GM12878 (cell line): ENCODE results near the gene UGT1A8. TPM values are rescaled to one million over a fixed set of nuclear protein-coding genes. Genes with fewer than 3 reads are reported as not detected.

Source experiments
- ATAC-seq: fragments of 200-7000 bp; cut with Tn5 transposase; 3 replicates; pipeline ENCODE4 v1.9.1; 2020; ENCODE audit warnings: mild to moderate bottlenecking, moderate library complexity
- BruUV-seq: library from RNA; stranded (reverse); fragments of 400-500 nt; replicated peaks from 2 replicates; lab custom pipeline; 2021; lab: Mats Ljungman, UMichigan
- CTCF ChIA-PET: fragments of 300-600 bp; sonication (Branson Sonifier 250); formaldehyde crosslinking; extraction: SDS; loops from one replicate; lab custom pipeline; 2021; ENCODE audit warnings: inconsistent platforms; lab: Yijun Ruan, JAX
- POLR2A ChIA-PET: fragments of 350-600 bp; formaldehyde crosslinking; extraction: SDS; loops from one replicate; lab custom pipeline; 2021; ENCODE audit warnings: inconsistent platforms; lab: Charles Lee
- RAD21 ChIA-PET: fragments of 300-600 bp; sonication (Branson Sonifier 250); formaldehyde crosslinking; loops from one replicate; lab custom pipeline; 2023; ENCODE audit warnings: antibody characterized with exemption; ENCODE audit not compliant: unreplicated experiment; lab: Charles Lee
- SMC1A ChIA-PET: fragments of 300-600 bp; sonication (Branson Sonifier 250); formaldehyde crosslinking; loops from one replicate; lab custom pipeline; 2023; ENCODE audit not compliant: unreplicated experiment, uncharacterized antibody; lab: Charles Lee
- DNase-seq: peaks from one replicate; pipeline ENCODE4 v3.0.0-alpha.2; 2011; ENCODE audit warnings: low read depth, low spot score
- FAIRE-seq: peaks from 3 replicates; lab custom pipeline; 2011; peaks lifted over from hg19 to GRCh38; lab: Jason Lieb, UNC
- H2AFZ ChIP-seq: 2 replicates; pipeline ENCODE4 v1.6.0; 2011; ENCODE audit warnings: low read depth, low read length, control low read depth; ENCODE audit not compliant: control insufficient read depth
- H3K27ac ChIP-seq: 2 replicates; pipeline ENCODE4 v1.5.1; 2011; ENCODE audit warnings: control low read depth; ENCODE audit not compliant: control insufficient read depth, insufficient read depth
- H3K27me3 ChIP-seq, 2 experiments: replicated peaks in 1 of 2; 2 replicates each; pipeline versions ENCODE4 v1.6.0 to v1.6.1; 2011; ENCODE audit warnings: low read length in 1 of 2; ENCODE audit not compliant: control insufficient read depth in 2 of 2, insufficient read depth in 2 of 2
- H3K36me3 ChIP-seq, 2 experiments: 2 replicates each; pipeline ENCODE4 v1.5.1; 2011; ENCODE audit warnings: low read length in 1 of 2; ENCODE audit not compliant: control insufficient read depth in 2 of 2, insufficient read depth in 2 of 2
- H3K4me1 ChIP-seq: 2 replicates; pipeline ENCODE4 v1.6.1; 2011; ENCODE audit warnings: mild to moderate bottlenecking, low read length, moderate library complexity, mixed read lengths; ENCODE audit not compliant: control insufficient read depth, insufficient read depth
- H3K4me2 ChIP-seq: 2 replicates; pipeline ENCODE4 v1.6.0; 2011; ENCODE audit warnings: control low read depth; ENCODE audit not compliant: control insufficient read depth, insufficient read depth
- H3K4me3 ChIP-seq: fragments of 200-600 bp; sonication (generic); 2 replicates; pipeline ENCODE4 v1.5.1; 2016
- H3K79me2 ChIP-seq: 2 replicates; pipeline ENCODE4 v1.6.0; 2011; ENCODE audit warnings: low read length; ENCODE audit not compliant: control insufficient read depth, insufficient read depth
- H3K9ac ChIP-seq: 2 replicates; pipeline ENCODE4 v1.8.0; 2011; ENCODE audit warnings: low read length, control low read depth, mixed read lengths; ENCODE audit not compliant: control insufficient read depth, insufficient read depth
- H3K9me3 ChIP-seq: replicated peaks from 3 replicates; pipeline ENCODE4 v1.5.1; 2011; ENCODE audit warnings: mild to moderate bottlenecking, low read length; ENCODE audit not compliant: control insufficient read depth, insufficient read depth
- H4K20me1 ChIP-seq: 2 replicates; pipeline ENCODE4 v1.6.0; 2011; ENCODE audit not compliant: control insufficient read depth, insufficient read depth
- ATF3 ChIP-seq: IDR thresholded peaks from 2 replicates; pipeline ENCODE4 v1.6.1; 2011; ENCODE audit warnings: low read depth, mild to moderate bottlenecking, low read length, moderate library complexity, borderline replicate concordance; ENCODE audit errors: extremely low read depth
- ATF7 ChIP-seq: fragments of 450-650 bp; IDR thresholded peaks from 2 replicates; pipeline ENCODE4 v1.6.1; 2016; ENCODE audit warnings: low read depth, mild to moderate bottlenecking
- CEBPZ ChIP-seq: fragments of 150-350 bp; IDR thresholded peaks from 2 replicates; pipeline ENCODE4 v1.6.1; 2016; ENCODE audit warnings: low read depth, low read length
- CREB1 ChIP-seq: IDR thresholded peaks from 2 replicates; pipeline ENCODE4 v1.6.1; 2012; ENCODE audit warnings: low read depth, mild to moderate bottlenecking, inconsistent platforms
- CREM ChIP-seq: IDR thresholded peaks from 2 replicates; pipeline ENCODE4 v1.6.1; 2014; ENCODE audit warnings: antibody characterized with exemption, low read depth
- E2F4 ChIP-seq: IDR thresholded peaks from 2 replicates; pipeline ENCODE4 v1.6.1; 2012; ENCODE audit warnings: low read depth, low read length, improper control_type of control experiment
- HDGF ChIP-seq: fragments of 450-650 bp; IDR thresholded peaks from 2 replicates; pipeline ENCODE4 v1.6.1; 2016; ENCODE audit warnings: antibody characterized with exemption
- IKZF2 ChIP-seq, 2 experiments: fragments of 450-650 bp; IDR thresholded peaks; 2 replicates each; pipeline ENCODE4 v1.6.1; 2017; ENCODE audit warnings: mild to moderate bottlenecking in 2 of 2, moderate library complexity in 2 of 2
- JUNB ChIP-seq: IDR thresholded peaks from 2 replicates; pipeline ENCODE4 v1.6.1; 2016; ENCODE audit warnings: antibody characterized with exemption, mild to moderate bottlenecking
- MTA3 ChIP-seq: IDR thresholded peaks from 2 replicates; pipeline ENCODE4 v1.6.1; 2012; ENCODE audit warnings: low read length, inconsistent platforms, borderline replicate concordance
- MYC ChIP-seq: IDR thresholded peaks from 2 replicates; pipeline ENCODE4 v1.6.1; 2011; ENCODE audit warnings: mild to moderate bottlenecking, low read length, moderate library complexity, inconsistent platforms; ENCODE audit not compliant: insufficient read depth, insufficient replicate concordance, insufficient read length, severe bottlenecking
- NBN ChIP-seq: fragments of 450-650 bp; IDR thresholded peaks from 2 replicates; pipeline ENCODE4 v1.6.1; 2016
- NFXL1 ChIP-seq: fragments of 450-650 bp; IDR thresholded peaks from 2 replicates; pipeline ENCODE4 v1.6.1; 2017; ENCODE audit warnings: antibody characterized with exemption, mild to moderate bottlenecking, borderline replicate concordance
- NR2F1 ChIP-seq: fragments of 450-650 bp; conservative IDR thresholded peaks from 2 replicates; pipeline ENCODE4 v1.6.1; 2017; ENCODE audit warnings: mild to moderate bottlenecking
- POLR2AphosphoS2 ChIP-seq: IDR thresholded peaks from 2 replicates; pipeline ENCODE4 v1.6.1; 2011; ENCODE audit warnings: low read depth, mild to moderate bottlenecking, low read length, improper control_type of control experiment, moderate library complexity
- POLR2AphosphoS5 ChIP-seq: IDR thresholded peaks from 2 replicates; pipeline ENCODE4 v1.6.1; 2011; ENCODE audit warnings: mild to moderate bottlenecking, low read length, inconsistent platforms
- RELB ChIP-seq: fragments of 450-650 bp; IDR thresholded peaks from 2 replicates; pipeline ENCODE4 v1.6.1; 2017; ENCODE audit warnings: low read depth, mild to moderate bottlenecking, moderate library complexity
- SUZ12 ChIP-seq: fragments of 200-600 bp; sonication (generic); IDR thresholded peaks from one replicate; pipeline ENCODE4 v1.6.1; 2018; ENCODE audit warnings: antibody characterized with exemption, mild to moderate bottlenecking; ENCODE audit not compliant: unreplicated experiment
- ZNF217 ChIP-seq: fragments of 450-650 bp; IDR thresholded peaks from 2 replicates; pipeline ENCODE4 v1.6.1; 2017; ENCODE audit warnings: antibody characterized with exemption, mild to moderate bottlenecking
- in situ Hi-C: fragments of 300-500 bp; cut with MboI; formaldehyde crosslinking; loops from 9 replicates; pipeline ENCODE4 v1.14.3; 2018; ENCODE audit warnings: mixed read lengths
- intact Hi-C: fragments of 100-400 bp; cut with micrococcal nuclease; formaldehyde crosslinking; loops from one replicate; pipeline ENCODE4 v1.14.2; 2022; ENCODE audit not compliant: unreplicated experiment
- polyA plus RNA-seq, 11 experiments: library from polyadenylated mRNA; depleted of rRNA in 4 of 11; unstranded in 6 of 11; stranded (reverse) in 5 of 11; fragments of >200 nt; fragmentation: Nextera tagmentation in 4 of 11; fragmentation: Illumina TruSeq in 1 of 11; extraction: Ambion mirVana in 4 of 11; extraction: Trizol in 1 of 11; gene quantifications; 1 replicate in 1 of 11; 2 replicates in 10 of 11; pipeline versions ENCODE4 v1.2.1 to v1.2.3, GENCODE V29; 2011 to 2016; ENCODE audit warnings: inconsistent platforms in 2 of 11, missing spikeins in 2 of 11, low read depth in 1 of 11
- total RNA-seq, 4 experiments: library from RNA; depleted of rRNA in 3 of 4; stranded (reverse); fragments of >200 nt in 3 of 4; fragmentation: Illumina TruSeq in 1 of 4; extraction: Trizol in 1 of 4; gene quantifications; 2 replicates each; pipeline versions ENCODE4 v1.2.1 to v1.2.3, GENCODE V29; 2013 to 2021

Gene UGT1A8
- total and polyA plus RNA-seq, 10 of the 15 experiments (the other 5 are each of a cell fraction or from before 2014, with no cell fraction given), result not detected

GRCh38 chr2:233639860-233640259 is 22.4 kb downstream of the UGT1A8 start:
- ChIA-PET POLR2A (no interaction called here), SMC1A (no interaction called here), RAD21 (no interaction called here), CTCF (no interaction called here)
- H3K27me3 ChIP-seq, result no peaks in the 10 kb centered on the region
- H3K27ac ChIP-seq, result no peak overlapping the region
- no TSS peak for BruUV-seq
- H3K36me3 ChIP-seq, result no peaks in the 10 kb centered on the region
- H4K20me1 ChIP-seq, result no peaks in the 10 kb centered on the region
- DNase-seq (no peak), FAIRE-seq (no peak), ATAC-seq (no peak)
- no peak overlapping the region for H3K9ac ChIP-seq
- intact Hi-C loops, result no loop called here
- no peak overlapping the region for H3K4me2 ChIP-seq
- H3K9me3 ChIP-seq, result no peaks in the 10 kb centered on the region; the same call in 2 of the 3 replicates
- no peak overlapping the region for H3K4me3 ChIP-seq
- H2AFZ ChIP-seq, result no peak overlapping the region
- in situ Hi-C loops, result no loop called here
- no peaks in the 10 kb centered on the region for H3K79me2 ChIP-seq
- no peaks in the 10 kb centered on the region for H3K4me1 ChIP-seq
- TF ChIP-seq RELB (no peak), CEBPZ (no peak), MYC (no peak), ATF3 (no peak), SUZ12 (no peak), NR2F1 (no peak), NBN (no peak), POLR2AphosphoS2 (no peak), POLR2AphosphoS5 (no peak), ATF7 (no peak), CREM (no peak), IKZF2 (IDR thresholded peaks at IDR 0.05) (no peak), CREB1 (no peak), ZNF217 (no peak), HDGF (no peak), NFXL1 (no peak), E2F4 (no peak), JUNB (no peak), MTA3 (no peak)
